ENCODE data around the gene MRFAP1.

MRFAP1 gene

DNA sequence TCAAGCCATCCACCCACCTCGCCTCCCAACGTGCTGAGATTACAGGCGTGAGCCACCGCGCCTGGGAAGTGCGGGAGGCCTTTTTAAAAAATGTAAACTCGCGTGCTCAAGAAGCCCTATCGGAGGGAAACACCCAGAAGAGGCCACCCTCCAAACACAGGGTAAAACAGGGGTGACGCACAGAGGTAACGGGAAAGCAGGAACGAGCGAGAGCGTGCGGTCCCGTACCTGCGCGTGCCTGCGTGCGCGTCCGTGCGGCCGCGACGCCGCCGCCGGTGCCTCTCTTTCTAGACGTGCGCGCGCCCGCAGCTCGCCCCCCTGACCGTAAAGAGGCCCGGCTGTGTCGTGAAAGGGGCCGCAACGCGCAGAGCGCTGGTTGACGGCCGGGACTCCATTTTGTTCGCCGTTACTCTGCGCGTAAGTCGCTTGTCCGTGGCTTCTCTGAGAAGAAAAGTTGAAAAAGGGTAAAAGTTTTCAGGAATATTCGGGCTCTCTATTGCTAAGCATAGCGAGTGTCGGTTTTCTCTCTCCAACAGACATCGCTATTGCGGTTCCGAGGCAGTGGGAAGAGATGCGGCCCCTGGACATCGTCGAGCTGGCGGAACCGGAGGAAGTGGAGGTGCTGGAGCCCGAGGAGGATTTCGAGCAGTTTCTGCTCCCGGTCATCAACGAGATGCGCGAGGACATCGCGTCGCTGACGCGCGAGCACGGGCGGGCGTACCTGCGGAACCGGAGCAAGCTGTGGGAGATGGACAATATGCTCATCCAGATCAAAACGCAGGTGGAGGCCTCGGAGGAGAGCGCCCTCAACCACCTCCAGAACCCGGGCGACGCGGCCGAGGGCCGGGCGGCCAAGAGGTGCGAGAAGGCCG lies at the start of gene MRFAP1:
Gene MRFAP1 (plus strand): TSS at position 394 of the 872 bp plus-strand sequence. CDS start 178 bp downstream, at position 572.
- DNase-seq = peak; percentile 56 to 93 (median 84)

DNA sequence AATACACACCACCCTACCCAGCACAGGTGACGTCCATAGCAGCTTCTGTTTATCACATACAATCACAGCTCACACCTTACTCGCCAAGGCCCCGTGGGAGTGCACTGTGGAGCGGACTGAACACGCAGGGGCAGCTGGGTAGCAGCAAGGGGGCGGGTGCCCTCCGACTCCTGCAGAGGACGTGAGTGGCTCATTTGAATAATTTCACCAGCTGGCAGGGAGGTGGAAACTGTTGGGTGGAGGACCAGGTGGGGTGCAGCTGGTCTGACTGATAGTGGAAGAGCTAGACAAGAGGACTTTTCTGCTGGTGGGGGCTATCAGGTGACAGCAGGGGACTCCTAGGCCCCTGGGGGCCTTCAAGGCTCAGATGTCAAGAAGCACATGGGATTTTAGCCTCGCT lies 49.2 kb upstream of the MRFAP1 start:
- no peak for DNase-seq

DNA sequence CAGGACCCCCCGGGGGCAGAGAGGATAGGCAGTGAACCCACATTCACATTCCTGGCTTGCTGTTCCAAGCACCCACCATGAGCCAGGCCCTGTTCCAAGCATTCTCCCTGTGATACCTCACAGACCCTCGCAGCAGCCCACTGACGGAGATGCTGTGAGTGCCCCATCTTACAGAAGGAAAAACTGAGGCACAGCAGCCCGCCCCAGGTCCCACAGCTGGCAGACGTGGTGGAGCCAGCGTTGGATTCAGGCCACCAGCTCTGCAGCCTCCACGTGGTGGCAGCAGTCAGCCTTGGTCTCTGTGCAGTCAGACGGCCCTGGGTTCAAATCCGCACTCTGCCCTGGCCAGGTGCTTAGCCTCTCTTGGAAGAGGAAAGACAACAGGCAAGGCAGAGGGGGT lies 48.7 kb upstream of the MRFAP1 start:
- no peak for DNase-seq

DNA sequence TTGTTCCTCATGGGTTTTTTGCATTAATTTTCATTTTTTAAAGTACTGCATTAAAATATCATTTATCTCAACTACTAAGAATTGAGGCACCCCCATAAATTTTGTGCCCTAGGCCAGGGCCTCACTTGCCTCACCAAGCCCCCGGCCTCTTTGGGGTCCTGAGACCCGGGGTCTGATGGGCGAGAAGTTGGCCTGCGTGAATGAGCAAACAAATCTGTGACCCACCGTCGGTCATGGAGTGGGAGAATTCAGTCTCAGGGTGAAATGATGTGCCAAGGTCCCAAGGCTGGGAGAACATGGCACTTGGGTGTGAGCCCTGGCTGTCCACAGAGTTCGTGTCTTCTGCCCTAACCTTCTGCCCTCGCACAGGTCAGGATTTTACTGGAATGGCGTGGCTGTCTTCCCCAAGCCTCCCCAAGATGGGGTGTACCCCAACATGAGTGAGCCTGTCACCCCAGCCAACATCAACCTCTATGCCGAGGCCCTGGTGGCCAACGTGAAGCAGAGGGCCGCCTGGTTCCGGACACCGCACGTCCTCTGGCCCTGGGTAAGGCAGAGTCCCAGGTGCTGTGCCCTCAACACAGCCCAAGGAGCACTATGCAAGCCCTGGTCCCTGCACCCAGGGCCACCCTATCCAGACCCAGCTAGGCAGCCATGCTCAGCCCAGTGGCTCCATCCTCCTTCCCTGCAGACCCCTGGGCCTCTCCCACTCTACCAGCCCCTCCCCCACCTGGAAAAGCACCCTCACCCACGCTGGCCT lies 47.5 kb upstream of the MRFAP1 start:
- DNase-seq = no peak

DNA sequence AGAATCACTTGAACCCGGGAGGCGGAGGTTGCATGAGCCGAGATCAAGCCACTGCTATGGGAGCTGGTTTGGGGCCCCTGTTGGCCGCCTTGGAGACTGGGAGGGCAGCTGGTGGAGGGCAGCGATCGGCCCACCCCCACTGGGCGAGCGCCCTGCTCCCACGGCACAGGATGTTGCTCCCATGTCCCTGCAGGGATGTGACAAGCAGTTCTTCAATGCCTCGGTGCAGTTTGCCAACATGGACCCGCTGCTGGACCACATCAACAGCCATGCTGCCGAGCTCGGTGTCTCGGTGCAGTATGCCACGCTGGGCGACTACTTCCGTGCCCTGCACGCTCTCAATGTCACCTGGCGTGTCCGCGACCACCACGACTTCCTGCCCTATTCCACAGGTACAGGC lies 46.1 kb upstream of the MRFAP1 start:
- DNase-seq = no peak

DNA sequence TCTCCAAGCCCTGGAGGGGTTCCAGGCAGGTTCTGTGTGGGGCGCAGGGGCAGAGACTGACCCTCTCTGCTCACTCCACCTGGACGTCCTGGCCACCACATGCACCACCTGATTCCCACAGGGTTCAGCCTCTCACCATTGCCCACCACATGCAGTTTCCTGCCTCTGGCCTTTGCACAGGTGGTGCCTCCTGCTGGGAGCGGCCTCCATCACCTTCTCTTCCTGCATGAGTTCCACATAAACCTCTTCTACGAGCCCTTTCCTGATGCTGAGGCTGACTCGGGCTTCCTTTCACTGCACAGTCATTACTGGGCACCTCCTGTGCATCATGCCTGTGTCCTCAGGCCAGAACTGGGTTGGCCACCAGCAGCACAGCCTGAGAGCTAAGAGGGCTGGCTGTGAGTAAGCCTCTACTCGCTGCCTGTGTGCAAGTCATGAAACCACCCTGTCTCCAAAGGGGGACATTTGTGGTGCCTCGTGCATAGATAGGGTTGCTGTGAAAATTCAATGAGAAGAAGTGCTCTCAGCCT lies 45.6 kb upstream of the MRFAP1 start:
- no peak for DNase-seq

DNA sequence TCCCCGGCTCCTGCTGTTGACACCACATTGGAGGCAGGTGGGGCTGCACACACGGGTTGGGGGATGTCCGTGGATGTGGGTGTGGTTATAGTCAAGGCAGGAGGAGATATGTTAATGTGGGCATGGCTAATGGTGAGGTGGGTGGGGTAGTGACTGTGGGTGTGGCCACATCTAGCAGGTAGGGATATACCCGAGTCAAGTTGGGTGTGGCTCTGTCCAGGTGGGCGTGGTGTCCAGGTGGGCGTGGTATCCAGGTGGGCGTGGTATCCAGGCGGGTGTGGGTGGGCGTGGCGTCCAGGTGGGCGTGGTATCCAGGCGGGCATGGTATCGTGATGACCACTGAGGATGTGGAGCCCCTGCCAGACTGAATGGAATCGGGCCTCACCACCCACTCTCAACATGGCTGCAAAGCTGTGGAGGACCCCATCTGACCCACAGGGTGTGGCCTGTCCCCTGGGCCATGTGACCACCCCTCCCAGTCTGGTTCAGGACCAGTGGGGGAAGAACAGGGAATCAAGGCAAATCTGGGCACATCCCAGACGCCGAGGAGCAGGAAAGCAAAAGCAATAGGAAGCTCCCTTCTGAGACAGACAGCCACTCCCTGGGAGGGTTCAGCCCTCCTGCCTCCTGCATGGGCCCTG lies 44.5 kb upstream of the MRFAP1 start:
- no peak for DNase-seq

DNA sequence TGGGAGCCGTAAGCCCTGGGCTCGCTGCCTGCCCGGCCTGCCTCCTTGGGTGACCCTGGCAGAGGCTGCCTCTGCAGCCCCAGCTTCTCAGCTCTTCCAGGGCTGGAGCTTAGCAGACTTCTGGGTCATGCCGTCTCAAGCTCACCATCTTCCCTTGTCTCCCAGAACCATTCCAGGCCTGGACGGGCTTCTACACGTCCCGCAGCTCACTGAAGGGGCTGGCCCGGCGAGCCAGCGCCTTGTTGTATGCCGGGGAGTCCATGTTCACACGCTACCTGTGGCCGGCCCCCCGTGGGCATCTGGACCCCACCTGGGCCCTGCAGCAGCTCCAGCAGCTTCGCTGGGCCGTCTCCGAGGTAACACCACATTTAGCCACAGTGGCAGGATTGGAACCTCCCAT lies 43.5 kb upstream of the MRFAP1 start:
- DNase-seq = no peak

DNA sequence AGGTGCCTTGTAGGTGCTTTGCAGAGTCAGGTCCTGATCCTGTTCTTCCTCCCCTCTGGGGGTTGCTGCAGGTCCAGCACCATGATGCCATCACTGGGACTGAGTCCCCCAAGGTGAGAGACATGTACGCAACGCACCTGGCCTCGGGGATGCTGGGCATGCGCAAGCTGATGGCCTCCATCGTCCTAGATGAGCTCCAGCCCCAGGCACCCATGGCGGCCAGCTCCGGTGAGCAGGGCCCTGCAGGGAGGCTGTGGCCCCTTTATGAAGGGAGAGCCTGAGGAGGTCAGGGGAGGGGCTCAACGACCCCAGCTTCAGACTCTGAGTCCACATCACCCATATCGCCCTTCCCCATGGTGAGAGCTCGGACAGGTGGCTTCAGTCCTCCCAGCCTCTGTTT lies 42.4 kb upstream of the MRFAP1 start:
- DNase-seq = no peak

DNA sequence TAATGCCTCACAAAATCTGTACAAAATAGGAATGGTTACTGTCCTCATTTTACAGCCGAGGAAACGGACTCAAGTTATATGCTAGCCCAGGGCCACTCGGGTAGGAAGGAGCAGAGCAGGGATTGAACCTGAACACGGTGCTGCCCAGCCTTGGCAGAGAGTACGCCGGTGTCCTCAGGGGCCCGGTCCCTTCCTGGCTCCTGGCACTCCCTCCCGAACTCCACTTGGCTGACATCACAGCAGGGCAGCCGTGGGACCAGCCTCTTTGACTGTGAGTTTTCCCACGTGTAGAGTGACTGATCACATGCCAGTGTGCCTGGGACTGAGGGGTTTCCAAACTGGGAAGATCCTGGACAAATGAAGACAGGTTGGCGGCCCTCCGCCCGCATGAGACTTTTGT lies 41.8 kb upstream of the MRFAP1 start:
- DNase-seq = no peak

DNA sequence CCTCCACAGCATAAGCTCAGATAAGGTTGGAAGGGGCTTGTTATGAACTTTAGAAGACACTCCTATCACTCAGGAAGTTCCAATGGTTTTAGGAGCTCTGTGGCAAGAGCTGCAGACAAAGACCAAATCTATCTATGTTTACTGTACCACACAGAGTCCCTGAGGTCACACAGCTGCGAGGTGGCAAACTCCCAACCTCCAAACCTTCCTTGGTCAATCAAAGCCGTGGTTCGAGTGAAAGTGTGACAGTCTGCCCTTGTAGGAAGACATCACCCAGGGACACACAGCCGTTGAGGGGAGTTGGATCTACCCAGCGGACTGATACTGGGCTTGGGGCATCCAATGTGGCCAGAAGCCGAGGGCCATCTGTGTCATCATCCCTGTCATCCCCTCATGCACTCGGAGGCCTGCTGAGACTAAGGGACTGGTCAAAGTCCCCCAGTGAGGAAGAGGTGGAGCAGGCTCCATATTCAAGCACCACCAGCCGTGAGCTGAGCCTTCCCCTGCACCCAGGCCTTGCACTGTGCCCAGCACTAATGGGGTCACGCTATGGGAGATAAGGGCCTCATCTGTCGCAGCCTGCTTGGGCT lies 38.7 kb upstream of the MRFAP1 start:
- no peak for DNase-seq

DNA sequence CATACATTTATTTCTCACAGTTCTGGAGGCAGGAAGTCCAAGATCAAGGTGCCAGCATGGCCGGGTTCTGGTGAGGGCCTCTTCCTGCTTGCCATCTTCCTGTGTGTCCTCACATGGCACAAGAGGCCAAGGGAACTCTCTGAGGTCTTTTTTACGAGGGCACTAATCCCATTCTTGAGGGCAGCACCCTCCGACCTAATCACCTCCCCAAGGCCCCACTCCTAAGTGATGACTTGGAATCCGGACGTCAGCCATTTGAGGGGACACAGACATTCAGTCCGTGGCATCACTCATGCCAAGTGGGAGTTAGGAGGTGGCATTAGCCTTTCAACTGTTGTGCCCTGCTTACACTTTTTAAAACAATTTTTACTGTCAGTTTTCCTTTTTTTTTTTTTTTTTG lies 38.2 kb upstream of the MRFAP1 start:
- DNase-seq = no peak

DNA sequence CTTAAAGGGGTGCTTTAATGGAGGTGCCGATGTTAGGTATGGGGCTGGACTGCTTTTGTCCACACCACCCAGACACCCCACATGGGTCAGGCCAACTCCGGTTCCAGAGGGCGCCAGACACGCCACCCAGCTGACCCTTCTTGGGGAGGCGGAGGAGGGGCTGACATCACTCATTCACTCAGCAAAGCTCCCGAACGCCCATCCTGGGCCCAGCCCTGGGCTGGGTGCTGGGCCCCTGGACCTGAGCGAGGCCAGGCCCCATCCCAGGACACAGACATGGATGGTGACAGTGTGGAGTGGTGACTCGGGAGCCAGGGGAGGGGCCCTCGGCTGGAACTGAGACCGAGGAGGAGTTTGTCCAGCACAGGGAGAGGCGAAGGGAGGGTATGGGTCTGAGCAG lies 37.4 kb upstream of the MRFAP1 start:
- no peak for DNase-seq

DNA sequence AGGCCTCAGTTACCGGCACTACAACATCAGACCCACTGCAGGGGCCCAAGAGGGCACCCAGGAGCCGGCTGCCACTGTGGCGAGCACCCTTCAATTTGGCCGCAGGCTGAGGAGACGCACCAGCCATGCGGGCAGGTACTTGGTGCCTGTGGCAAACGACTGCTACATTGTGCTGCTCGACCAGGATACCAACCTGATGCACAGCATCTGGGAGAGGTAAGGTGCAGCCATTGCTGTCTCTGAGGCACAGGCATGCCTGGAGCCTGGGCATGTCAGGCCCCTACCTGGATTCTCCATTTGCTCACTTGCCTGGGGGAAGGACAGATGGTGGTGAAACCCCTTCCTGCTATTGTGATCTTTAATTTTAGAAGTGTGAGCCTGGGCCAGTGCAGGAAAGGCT lies 35.4 kb upstream of the MRFAP1 start:
- DNase-seq = no peak

DNA sequence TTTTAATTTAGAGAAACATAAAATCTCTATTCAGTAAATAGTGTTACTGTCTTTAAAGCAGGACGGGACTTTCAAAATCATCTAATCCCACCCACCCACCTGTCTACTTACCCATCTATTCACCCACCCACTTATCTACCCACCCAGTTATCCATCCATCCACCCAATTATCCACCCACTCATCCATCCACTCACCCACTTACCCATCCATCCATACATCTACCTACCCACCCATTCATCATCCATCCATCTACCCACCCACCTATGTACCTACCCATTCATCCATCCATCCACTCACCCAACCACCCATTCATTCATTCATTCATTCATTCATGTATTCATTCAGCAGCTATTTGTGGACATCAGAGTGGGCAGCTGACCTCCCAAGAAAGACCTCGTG lies 34.9 kb upstream of the MRFAP1 start:
- DNase-seq = no peak

DNA sequence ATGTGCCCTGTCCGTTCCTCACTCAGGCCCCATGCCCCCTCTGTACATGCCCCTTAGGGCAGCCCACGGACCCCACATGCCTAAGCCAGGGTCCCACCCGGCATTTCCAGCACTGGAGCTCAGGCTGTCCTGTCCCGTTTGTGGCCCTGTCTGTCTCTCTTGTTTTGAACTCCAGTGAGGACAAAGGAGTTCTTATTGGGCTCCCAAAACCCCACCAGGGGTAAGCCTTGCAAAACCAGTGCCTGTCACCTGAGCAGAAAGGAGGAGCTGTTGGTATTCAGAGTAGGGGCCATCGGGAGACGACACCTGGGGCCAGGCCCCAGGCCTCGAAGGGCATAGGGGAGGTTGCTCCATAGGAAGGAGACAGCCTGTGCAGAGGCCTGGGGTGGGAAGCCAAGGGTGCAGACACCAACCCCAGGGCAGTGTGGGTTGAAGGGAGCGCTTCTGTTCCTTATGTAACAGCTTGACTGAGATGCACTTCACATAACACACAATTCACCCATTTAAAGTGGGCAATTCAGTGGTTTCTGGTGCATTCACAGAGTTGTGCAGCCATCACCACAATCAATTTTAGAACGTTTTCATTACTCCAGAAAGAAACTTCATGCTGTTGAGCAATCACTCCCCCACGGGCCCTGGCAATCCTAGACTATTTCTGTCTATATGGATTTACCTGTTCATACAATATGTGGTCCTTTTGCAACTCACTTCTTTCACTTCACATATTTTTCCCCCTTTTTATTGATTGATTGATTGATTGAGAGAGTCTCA lies 33.8 kb upstream of the MRFAP1 start:
- DNase-seq = no peak

DNA sequence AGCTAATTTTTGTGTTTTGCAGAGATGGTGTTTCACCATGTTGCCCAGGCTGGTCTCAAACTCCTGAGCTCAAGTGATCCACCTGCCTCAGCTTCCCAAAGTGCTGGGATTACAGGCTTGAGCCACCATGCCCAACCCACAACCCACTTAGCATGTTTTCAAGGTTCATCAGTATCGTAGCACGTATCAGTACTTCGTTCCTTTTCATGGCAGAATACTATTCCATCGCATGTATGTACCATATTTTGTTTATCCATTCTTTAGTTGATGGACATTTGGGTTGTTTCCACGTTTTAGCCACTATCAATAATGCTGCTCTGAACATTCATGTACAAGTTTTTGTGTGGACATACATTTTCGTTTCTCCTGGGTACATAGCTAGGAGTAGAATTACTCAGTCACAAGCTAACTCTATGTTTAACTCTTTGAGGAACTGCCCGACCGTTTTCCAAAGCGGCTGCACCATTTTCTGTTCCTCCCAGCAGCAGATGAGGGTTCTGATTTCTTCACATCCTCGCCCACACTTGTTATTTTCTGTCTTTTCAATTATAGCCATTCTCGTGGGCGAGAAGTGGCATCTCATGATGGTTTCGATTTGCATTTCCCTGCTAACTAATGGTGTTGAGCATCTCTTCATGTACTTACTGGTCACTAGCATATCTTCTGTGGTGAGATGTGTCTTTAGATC lies 33.0 kb upstream of the MRFAP1 start:
- no peak for DNase-seq

DNA sequence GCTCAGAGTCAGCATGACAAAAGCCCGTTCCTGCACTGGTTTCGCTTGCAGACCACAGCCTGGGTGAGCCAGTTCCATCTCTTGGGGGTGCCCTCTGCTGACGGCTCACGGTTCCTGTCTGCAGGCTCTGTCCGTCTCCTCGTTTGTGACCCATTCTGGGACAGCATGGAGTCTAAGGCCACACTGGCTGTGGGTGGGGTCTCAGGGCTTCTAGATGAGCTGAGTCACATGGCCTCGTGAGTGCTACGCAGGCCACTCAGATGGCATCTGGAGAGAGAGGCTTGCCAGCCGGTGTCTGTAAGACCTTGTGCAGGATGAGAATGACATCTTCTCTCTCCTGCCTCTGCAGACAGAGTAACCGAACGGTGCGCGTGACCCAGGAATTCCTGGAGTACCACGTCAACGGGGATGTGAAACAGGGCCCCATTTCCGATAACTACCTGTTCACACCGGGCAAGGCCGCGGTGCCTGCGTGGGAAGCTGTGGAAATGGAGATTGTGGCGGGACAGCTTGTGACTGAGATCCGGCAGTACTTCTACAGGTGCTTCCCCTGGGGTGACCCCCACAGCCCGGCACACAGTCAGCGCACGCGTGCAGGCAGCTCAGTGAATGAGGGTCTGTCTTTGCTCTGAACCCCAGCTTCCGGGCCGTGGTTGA lies 31.6 kb upstream of the MRFAP1 start:
- peak in 6 of 51 donors; percentile 2 to 23 (median 10) for DNase-seq

DNA sequence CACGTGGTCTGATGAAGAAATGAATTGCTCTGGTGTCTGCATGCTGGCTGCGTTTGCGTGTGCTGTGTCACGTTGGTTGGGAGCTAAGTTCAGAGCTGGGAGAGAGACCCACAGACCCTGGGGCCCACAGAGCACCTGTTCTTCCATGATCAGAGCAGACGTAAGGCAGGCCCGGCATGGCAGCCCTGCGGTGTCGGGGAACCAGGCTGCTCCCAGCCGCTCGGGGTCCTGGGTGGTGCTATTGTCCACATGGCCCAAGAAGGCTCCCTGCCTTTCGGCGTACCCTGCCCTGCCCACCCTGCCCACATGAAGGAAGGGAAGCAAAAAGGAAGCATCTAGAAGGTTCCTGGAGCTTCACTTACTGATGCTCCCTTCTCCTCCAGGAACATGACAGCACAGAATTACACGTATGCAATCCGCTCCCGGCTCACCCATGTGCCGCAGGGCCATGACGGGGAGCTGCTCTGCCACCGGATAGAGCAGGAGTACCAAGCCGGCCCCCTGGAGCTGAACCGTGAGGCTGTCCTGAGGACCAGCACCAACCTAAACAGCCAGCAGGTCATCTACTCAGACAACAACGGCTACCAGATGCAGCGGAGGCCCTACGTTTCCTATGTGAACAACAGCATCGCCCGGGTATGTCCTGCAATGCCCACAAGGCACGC lies 30.9 kb upstream of the MRFAP1 start:
- DNase-seq = no peak
